ENCODE measurements around the gene PUDP.
"Not testable (repeated sequence)": the region's sequence is repeated elsewhere in the genome, so short reads cannot be mapped to it uniquely, and the experiment has no call there.

PUDP gene

GRCh38 chrX:7147978-7148854 is at the start of gene PUDP:
Gene PUDP (minus strand): TSS chrX:7148153. CDS start chrX:7148113, 40 bp downstream.
- DNase-seq, result peak; percentile 61

- DNase-seq, result no peak
Observed at GRCh38 chrX:7194606-7195005, 46.7 kb upstream of the PUDP start.

GRCh38 chrX:7192871-7193270 is 44.9 kb upstream of the PUDP start:
- no peak for DNase-seq

GRCh38 chrX:7191681-7192110 is 43.7 kb upstream of the PUDP start:
- DNase-seq, result no peak

- no peak for DNase-seq
Observed at GRCh38 chrX:7190157-7190556, 42.2 kb upstream of the PUDP start.

GRCh38 chrX:7188672-7189071 is 40.7 kb upstream of the PUDP start:
- no peak for DNase-seq

GRCh38 chrX:7184816-7185215 is 36.9 kb upstream of the PUDP start:
- DNase-seq, result no peak

GRCh38 chrX:7179446-7179845 is 31.5 kb upstream of the PUDP start:
- no peak for DNase-seq

GRCh38 chrX:7178859-7179258 is 30.9 kb upstream of the PUDP start:
- DNase-seq, result not testable (repeated sequence)

- DNase-seq, result no peak
Observed at GRCh38 chrX:7170898-7171297, 22.9 kb upstream of the PUDP start.

- no peak for DNase-seq
Observed at GRCh38 chrX:7169627-7170026, 21.7 kb upstream of the PUDP start.

GRCh38 chrX:7168371-7168770 is 20.4 kb upstream of the PUDP start:
- no peak for DNase-seq

GRCh38 chrX:7164174-7164573 is 16.2 kb upstream of the PUDP start:
- no peak for DNase-seq

GRCh38 chrX:7163146-7163677 is 15.3 kb upstream of the PUDP start:
- DNase-seq, result no peak

- DNase-seq, result no peak
Observed at GRCh38 chrX:7159149-7159861, 11.4 kb upstream of the PUDP start.

- no peak for DNase-seq
Observed at GRCh38 chrX:7158468-7158990, 10.6 kb upstream of the PUDP start.

GRCh38 chrX:7156879-7157278 is 8.9 kb upstream of the PUDP start:
- DNase-seq, result no peak

GRCh38 chrX:7155163-7155562 is 7.2 kb upstream of the PUDP start:
- no peak for DNase-seq

- DNase-seq, result no peak
Observed at GRCh38 chrX:7154041-7154597, 6.2 kb upstream of the PUDP start.

GRCh38 chrX:7153231-7153630 is 5.3 kb upstream of the PUDP start:
- no peak for DNase-seq

- no peak for DNase-seq
Observed at GRCh38 chrX:7149411-7149810, 1.5 kb upstream of the PUDP start.

GRCh38 chrX:7147413-7147977 is 458 bp downstream of the PUDP start, which contains the start of gene STS:
Gene STS (plus strand): TSS chrX:7147712. CDS start chrX:7253200, 105,488 bp downstream.
- DNase-seq, result no peak
